ENCODE measurements around the gene RNASE11. TPM values are rescaled to one million over a fixed set of nuclear protein-coding genes. Genes with fewer than 3 reads are reported as not detected.
"Not testable (repeated sequence)": the region's sequence is repeated elsewhere in the genome, so short reads cannot be mapped to it uniquely, and the experiment has no call there.

Gene RNASE11
- not detected for polyA plus RNA-seq (ENCODE audit: insufficient read length in 4 of 4)

- no peak for DNase-seq (ENCODE audit: low read depth in 4 of 4, low spot score in 3 of 4)
Measured at GRCh38 chr14:20587489-20588154, at the start of gene RNASE11. Gene RNASE11, minus strand, starts transcription at chr14:20588001.

GRCh38 chr14:20632831-20633691, 45.3 kb upstream of the RNASE11 start:
- DNase-seq (ENCODE audit: low read depth in 4 of 4, low spot score in 3 of 4) = no peak

- no peak for DNase-seq (ENCODE audit: low read depth in 4 of 4, low spot score in 3 of 4)
Measured at GRCh38 chr14:20632448-20632830, 44.6 kb upstream of the RNASE11 start.

GRCh38 chr14:20631880-20632389, 44.1 kb upstream of the RNASE11 start:
- no peak for DNase-seq (ENCODE audit: low read depth in 4 of 4, low spot score in 3 of 4)

GRCh38 chr14:20631023-20631879, 43.5 kb upstream of the RNASE11 start:
- no peak for DNase-seq (ENCODE audit: low read depth in 4 of 4, low spot score in 3 of 4)

- DNase-seq (ENCODE audit: low read depth in 4 of 4, low spot score in 3 of 4) = no peak
Measured at GRCh38 chr14:20630340-20631022, 42.7 kb upstream of the RNASE11 start.

- DNase-seq (ENCODE audit: low read depth in 4 of 4, low spot score in 3 of 4) = no peak
Measured at GRCh38 chr14:20628063-20628854, 40.5 kb upstream of the RNASE11 start.

GRCh38 chr14:20627346-20628027, 39.7 kb upstream of the RNASE11 start:
- DNase-seq (ENCODE audit: low read depth in 4 of 4, low spot score in 3 of 4) = no peak

GRCh38 chr14:20626274-20626673, 38.5 kb upstream of the RNASE11 start:
- DNase-seq (ENCODE audit: low read depth in 4 of 4, low spot score in 3 of 4) = no peak

GRCh38 chr14:20624495-20625070, 36.8 kb upstream of the RNASE11 start:
- DNase-seq (ENCODE audit: low read depth in 4 of 4, low spot score in 3 of 4) = no peak

- DNase-seq (ENCODE audit: low read depth in 4 of 4, low spot score in 3 of 4) = no peak
Measured at GRCh38 chr14:20623798-20624197, 36.0 kb upstream of the RNASE11 start.

- DNase-seq (ENCODE audit: low read depth in 4 of 4, low spot score in 3 of 4) = no peak
Measured at GRCh38 chr14:20622816-20623291, 35.1 kb upstream of the RNASE11 start.

GRCh38 chr14:20620798-20621478, 33.1 kb upstream of the RNASE11 start:
- DNase-seq (ENCODE audit: low read depth in 4 of 4, low spot score in 3 of 4) = no peak

GRCh38 chr14:20619688-20620087, 31.9 kb upstream of the RNASE11 start:
- DNase-seq (ENCODE audit: low read depth in 4 of 4, low spot score in 3 of 4) = not testable (repeated sequence)

- no peak for DNase-seq (ENCODE audit: low read depth in 4 of 4, low spot score in 3 of 4)
Measured at GRCh38 chr14:20618271-20618749, 30.5 kb upstream of the RNASE11 start.

- no peak for DNase-seq (ENCODE audit: low read depth in 4 of 4, low spot score in 3 of 4)
Measured at GRCh38 chr14:20617138-20618003, 29.6 kb upstream of the RNASE11 start.

GRCh38 chr14:20615996-20616395, 28.2 kb upstream of the RNASE11 start:
- no peak for DNase-seq (ENCODE audit: low read depth in 4 of 4, low spot score in 3 of 4)

Data from left renal pelvis (tissue), 4 donors.